NT2/D1 (cell line): ENCODE data around the gene PAK5.

Source experiments
- DNase-seq: peaks from one replicate; pipeline ENCODE4 v3.0.0-alpha.2; 2011; ENCODE audit warnings: low read depth, low spot score
- H3K27me3 ChIP-seq: 2 replicates; pipeline ENCODE4 v1.6.0; 2011; ENCODE audit warnings: mild to moderate bottlenecking; ENCODE audit not compliant: insufficient read length, insufficient read depth
- H3K36me3 ChIP-seq: 2 replicates; pipeline ENCODE4 v1.6.1; 2011; ENCODE audit warnings: mild to moderate bottlenecking, low read length, mixed read lengths; ENCODE audit not compliant: insufficient read depth, insufficient read length
- H3K4me1 ChIP-seq: 2 replicates; pipeline ENCODE4 v1.5.1; 2011; ENCODE audit not compliant: insufficient read depth, insufficient read length
- H3K4me3 ChIP-seq: 2 replicates; pipeline ENCODE4 v1.5.1; 2011; ENCODE audit warnings: low read depth; ENCODE audit not compliant: insufficient read length
- H3K9ac ChIP-seq: 2 replicates; pipeline ENCODE4 v1.6.0; 2011; ENCODE audit warnings: low read depth; ENCODE audit not compliant: insufficient read length
- H3K9me3 ChIP-seq: 2 replicates; pipeline ENCODE4 v1.5.1; 2011; ENCODE audit warnings: mild to moderate bottlenecking, low read length; ENCODE audit not compliant: insufficient read depth
- SUZ12 ChIP-seq: IDR thresholded peaks from 2 replicates; pipeline ENCODE4 v1.6.1; 2011; ENCODE audit not compliant: insufficient read length, insufficient read depth; ENCODE audit errors: extremely low read depth
- YY1 ChIP-seq: IDR thresholded peaks from 2 replicates; pipeline ENCODE4 v1.6.1; 2011; ENCODE audit not compliant: insufficient read length, insufficient read depth
- ZNF274 ChIP-seq: IDR thresholded peaks from 2 replicates; pipeline ENCODE4 v1.6.1; 2011; ENCODE audit warnings: mild to moderate bottlenecking, low read depth, low read length

Gene PAK5

GRCh38 chr20:9838378-9839295 is at the start of gene PAK5:
Gene PAK5, minus strand, starts transcription at chr20:9839076. Its CDS starts 194,748 bp downstream, at chr20:9644328.
- Histone ChIP-seq H3K9me3 (no peaks in the 10 kb centered on the region), H3K9ac (peak within 1 kb of the TSS; percentile 21), H3K27me3 (peaks cover 20% of the 10 kb centered on the region), H3K4me3 (peak within 1 kb of the TSS; percentile 70), H3K36me3 (no peaks in the 10 kb centered on the region), H3K4me1 (no peaks in the 10 kb centered on the region)
- peak; percentile 89 for DNase-seq
- no peak for TF ChIP-seq SUZ12
- no peak for TF ChIP-seq YY1
- no peak for TF ChIP-seq ZNF274

- H3K9me3 ChIP-seq: no peaks in the 10 kb centered on the region
- DNase-seq: no peak
- H3K27me3 ChIP-seq: no peaks in the 10 kb centered on the region
- no peak overlapping the region for H3K9ac ChIP-seq
- no peak overlapping the region for H3K4me3 ChIP-seq
- TF ChIP-seq YY1 (no peak), ZNF274 (no peak), SUZ12 (no peak)
- no peaks in the 10 kb centered on the region for H3K36me3 ChIP-seq
- H3K4me1 ChIP-seq: no peaks in the 10 kb centered on the region
Observed at GRCh38 chr20:9887706-9888105, 48.8 kb upstream of the PAK5 start.

GRCh38 chr20:9886227-9886626 is 47.4 kb upstream of the PAK5 start:
- H3K36me3 ChIP-seq: no peaks in the 10 kb centered on the region
- H3K9ac ChIP-seq: no peak overlapping the region
- H3K27me3 ChIP-seq: no peaks in the 10 kb centered on the region
- no peak for DNase-seq
- H3K4me3 ChIP-seq: no peak overlapping the region
- TF ChIP-seq ZNF274: no peak
- TF ChIP-seq SUZ12: no peak
- TF ChIP-seq YY1: no peak
- H3K4me1 ChIP-seq: no peaks in the 10 kb centered on the region
- H3K9me3 ChIP-seq: no peaks in the 10 kb centered on the region

- TF ChIP-seq YY1 (no peak), ZNF274 (no peak), SUZ12 (no peak)
- Histone ChIP-seq H3K27me3 (no peaks in the 10 kb centered on the region), H3K4me3 (no peak overlapping the region), H3K9me3 (no peaks in the 10 kb centered on the region), H3K4me1 (no peaks in the 10 kb centered on the region), H3K9ac (no peak overlapping the region), H3K36me3 (no peaks in the 10 kb centered on the region)
- DNase-seq: no peak
Observed at GRCh38 chr20:9884666-9885065, 45.8 kb upstream of the PAK5 start.

- no peak overlapping the region for H3K4me3 ChIP-seq
- no peaks in the 10 kb centered on the region for H3K4me1 ChIP-seq
- no peaks in the 10 kb centered on the region for H3K36me3 ChIP-seq
- no peak for DNase-seq
- H3K9ac ChIP-seq: no peak overlapping the region
- no peak for TF ChIP-seq YY1
- TF ChIP-seq SUZ12: no peak
- TF ChIP-seq ZNF274: no peak
- H3K9me3 ChIP-seq: no peaks in the 10 kb centered on the region
- H3K27me3 ChIP-seq: no peaks in the 10 kb centered on the region
Observed at GRCh38 chr20:9884061-9884460, 45.2 kb upstream of the PAK5 start.

GRCh38 chr20:9877932-9878495 is 39.1 kb upstream of the PAK5 start:
- no peak overlapping the region for H3K4me3 ChIP-seq
- no peak for DNase-seq
- no peaks in the 10 kb centered on the region for H3K9me3 ChIP-seq
- H3K27me3 ChIP-seq: no peaks in the 10 kb centered on the region
- no peak overlapping the region for H3K9ac ChIP-seq
- TF ChIP-seq ZNF274 (no peak), YY1 (no peak), SUZ12 (no peak)
- no peaks in the 10 kb centered on the region for H3K36me3 ChIP-seq
- no peaks in the 10 kb centered on the region for H3K4me1 ChIP-seq
